SKM-1 treated with dmso at 0.1 percent for 144 hours (cell line): Measurements from ENCODE around the gene DBF4B.
A peak's percentile ranks its signal among the peaks of the same experiment; 100 is the strongest.

Experiments
- DNase-seq: peaks from one replicate; lab custom pipeline; 2025; ENCODE audit not compliant: unreplicated experiment; lab: John Stamatoyannopoulos, UW

DBF4B gene

GRCh38 chr17:44775838-44776621 lies 67.6 kb downstream of the DBF4B start:
- no peak for DNase-seq

GRCh38 chr17:44776628-44777393 lies 68.3 kb downstream of the DBF4B start:
- DNase-seq = no peak

- no peak for DNase-seq
Observed at GRCh38 chr17:44777394-44778348, 69.2 kb downstream of the DBF4B start.

- no peak for DNase-seq
Observed at GRCh38 chr17:44778656-44779210, 70.3 kb downstream of the DBF4B start.

GRCh38 chr17:44779211-44780025 lies 71.0 kb downstream of the DBF4B start:
- DNase-seq = peak; percentile 72

GRCh38 chr17:44780161-44780560 lies 71.7 kb downstream of the DBF4B start:
- DNase-seq = no peak

GRCh38 chr17:44780845-44781480 lies 72.5 kb downstream of the DBF4B start:
- no peak for DNase-seq

- no peak for DNase-seq
Observed at GRCh38 chr17:44781551-44782325, 73.3 kb downstream of the DBF4B start.

GRCh38 chr17:44782326-44782850 lies 73.9 kb downstream of the DBF4B start:
- DNase-seq = no peak

- no peak for DNase-seq
Observed at GRCh38 chr17:44785921-44786320, 77.5 kb downstream of the DBF4B start.

- DNase-seq = no peak
Observed at GRCh38 chr17:44786551-44787081, 78.2 kb downstream of the DBF4B start.

GRCh38 chr17:44787271-44787940 lies 78.9 kb downstream of the DBF4B start:
- DNase-seq = no peak

- DNase-seq = no peak
Observed at GRCh38 chr17:44788139-44788538, 79.7 kb downstream of the DBF4B start.

- DNase-seq = no peak
Observed at GRCh38 chr17:44792276-44792675, 83.8 kb downstream of the DBF4B start.

- DNase-seq = no peak
Observed at GRCh38 chr17:44793885-44794842, 85.7 kb downstream of the DBF4B start.

GRCh38 chr17:44794851-44795413 lies 86.5 kb downstream of the DBF4B start:
- peak; percentile 74 for DNase-seq
